ENCODE data around the gene ELAVL2.

- no peak for TF ChIP-seq POLR2A (IDR thresholded peaks at IDR 0.05)
- TF ChIP-seq CTCF (IDR thresholded peaks at IDR 0.05), result no peak
Observed at GRCh38 chr9:23743036-23743435, 83.0 kb downstream of the ELAVL2 start.

Data from right lobe of liver (tissue), 4 donors.